IPS-15b (cell line): Measurements from ENCODE around the gene AMMECR1.
"Not testable (repeated sequence)": the region's sequence is repeated elsewhere in the genome, so short reads cannot be mapped to it uniquely, and the experiment has no call there.

ENCODE experiments used
- H3K27me3 ChIP-seq: one replicate; pipeline ENCODE4 v1.6.1; 2013; ENCODE audit warnings: low read length; ENCODE audit not compliant: control insufficient read depth, insufficient read depth
- H3K36me3 ChIP-seq: one replicate; pipeline ENCODE4 v1.6.1; 2013; ENCODE audit warnings: low read length; ENCODE audit not compliant: control insufficient read depth, insufficient read depth
- H3K4me1 ChIP-seq: one replicate; pipeline ENCODE4 v1.6.1; 2013; ENCODE audit warnings: mild to moderate bottlenecking, low read length; ENCODE audit not compliant: control insufficient read depth, insufficient read depth
- H3K4me3 ChIP-seq: one replicate; pipeline ENCODE4 v1.5.1; 2013; ENCODE audit warnings: low read depth, low read length
- H3K9ac ChIP-seq: one replicate; pipeline ENCODE4 v1.6.1; 2013; ENCODE audit warnings: low read depth, mild to moderate bottlenecking, low read length
- H3K9me3 ChIP-seq: one replicate; pipeline ENCODE4 v1.6.1; 2013; ENCODE audit warnings: mild to moderate bottlenecking, low read length; ENCODE audit not compliant: control insufficient read depth, insufficient read depth

Gene AMMECR1

GRCh38 chrX:110251526-110251925 lies 66.4 kb downstream of the AMMECR1 start:
- no peaks in the 10 kb centered on the region for H3K9me3 ChIP-seq
- peaks cover 7% of the 10 kb centered on the region for H3K4me1 ChIP-seq
- no peak overlapping the region for H3K9ac ChIP-seq
- H3K27me3 ChIP-seq, result no peaks in the 10 kb centered on the region
- H3K4me3 ChIP-seq, result no peak overlapping the region
- no peaks in the 10 kb centered on the region for H3K36me3 ChIP-seq

- Histone ChIP-seq H3K4me3 (no peak overlapping the region), H3K9me3 (no peaks in the 10 kb centered on the region), H3K9ac (no peak overlapping the region), H3K27me3 (no peaks in the 10 kb centered on the region), H3K4me1 (peaks cover 9% of the 10 kb centered on the region), H3K36me3 (no peaks in the 10 kb centered on the region)
Measured at GRCh38 chrX:110250847-110251246, 67.0 kb downstream of the AMMECR1 start.

GRCh38 chrX:110248578-110248977 lies 69.3 kb downstream of the AMMECR1 start:
- H3K4me1 ChIP-seq, result peaks cover 15% of the 10 kb centered on the region
- no peak overlapping the region for H3K4me3 ChIP-seq
- no peaks in the 10 kb centered on the region for H3K9me3 ChIP-seq
- no peaks in the 10 kb centered on the region for H3K27me3 ChIP-seq
- H3K36me3 ChIP-seq, result no peaks in the 10 kb centered on the region
- H3K9ac ChIP-seq, result no peak overlapping the region

DNA sequence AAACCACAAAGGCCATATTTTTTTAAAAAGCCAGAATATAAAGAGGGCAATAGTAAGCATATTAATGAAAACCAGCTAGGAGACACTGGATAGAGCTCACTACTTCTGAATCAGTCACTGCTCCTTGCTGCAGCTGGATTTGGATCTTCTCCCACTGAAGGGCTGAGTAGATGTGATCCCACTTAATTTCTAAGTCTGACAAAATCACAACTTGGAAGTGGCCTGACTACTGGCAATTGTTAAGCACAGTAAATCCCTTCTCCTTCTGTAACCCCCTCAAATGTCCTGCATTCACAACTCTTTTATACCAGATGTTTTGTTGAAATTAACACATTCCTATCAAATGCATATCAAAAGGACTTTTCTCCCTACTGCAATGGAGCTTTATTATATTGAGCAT lies 72.9 kb downstream of the AMMECR1 start:
- no peaks in the 10 kb centered on the region for H3K27me3 ChIP-seq
- no peak overlapping the region for H3K4me3 ChIP-seq
- H3K9me3 ChIP-seq, result no peaks in the 10 kb centered on the region
- no peak overlapping the region for H3K9ac ChIP-seq
- peaks cover 21% of the 10 kb centered on the region for H3K4me1 ChIP-seq
- no peaks in the 10 kb centered on the region for H3K36me3 ChIP-seq

DNA sequence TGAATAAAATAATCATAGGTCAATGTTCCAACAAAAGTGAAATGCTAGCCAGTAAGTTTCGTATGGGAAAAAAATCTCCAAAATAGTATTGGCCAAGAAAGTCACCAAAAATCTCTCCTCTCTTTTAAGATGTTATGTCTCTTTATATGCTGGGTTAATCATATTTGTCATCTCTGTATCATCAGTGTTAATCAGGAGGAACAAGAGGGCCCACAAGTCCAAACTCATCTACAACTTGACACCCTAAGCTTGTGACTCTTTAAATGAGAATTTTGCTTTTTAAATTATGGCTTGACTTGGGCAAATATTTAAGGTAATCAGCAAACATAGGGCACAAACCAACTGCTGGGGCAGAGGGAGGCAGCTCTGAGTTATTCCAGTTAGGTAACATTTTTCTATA lies 75.5 kb downstream of the AMMECR1 start:
- Histone ChIP-seq H3K27me3 (no peaks in the 10 kb centered on the region), H3K4me1 (peaks cover 19% of the 10 kb centered on the region), H3K4me3 (no peak overlapping the region), H3K9ac (no peak overlapping the region), H3K36me3 (no peaks in the 10 kb centered on the region), H3K9me3 (no peaks in the 10 kb centered on the region)

- peaks cover 19% of the 10 kb centered on the region for H3K4me1 ChIP-seq
- H3K9me3 ChIP-seq, result no peaks in the 10 kb centered on the region
- no peak overlapping the region for H3K9ac ChIP-seq
- H3K36me3 ChIP-seq, result no peaks in the 10 kb centered on the region
- no peak overlapping the region for H3K4me3 ChIP-seq
- H3K27me3 ChIP-seq, result no peaks in the 10 kb centered on the region
Measured at GRCh38 chrX:110241816-110242215, 76.1 kb downstream of the AMMECR1 start.

DNA sequence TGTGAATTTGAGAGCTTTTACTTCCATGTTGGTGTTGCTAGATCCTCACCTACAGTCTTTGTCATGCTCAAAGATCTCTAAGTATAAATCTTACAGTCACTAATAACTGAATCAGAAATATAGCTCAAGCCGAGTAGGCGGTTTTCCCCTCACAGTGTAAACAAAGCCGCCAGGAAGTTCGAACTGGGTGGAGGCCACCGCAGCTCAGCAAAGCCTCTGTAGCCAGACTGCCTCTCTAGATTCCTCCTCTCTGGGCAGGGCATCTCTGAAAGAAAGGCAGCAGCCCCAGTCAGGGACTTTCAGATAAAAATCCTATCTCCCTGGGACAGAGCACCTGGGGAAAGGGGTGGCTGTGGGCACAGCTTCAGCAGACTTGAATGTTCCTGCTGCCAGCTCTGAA lies 79.6 kb downstream of the AMMECR1 start:
- not testable (repeated sequence) for H3K36me3 ChIP-seq, H3K9me3 ChIP-seq, H3K4me1 ChIP-seq, H3K4me3 ChIP-seq, H3K27me3 ChIP-seq, H3K9ac ChIP-seq

GRCh38 chrX:110231485-110231884 lies 86.4 kb downstream of the AMMECR1 start:
- not testable (repeated sequence) for H3K27me3 ChIP-seq, H3K4me1 ChIP-seq, H3K4me3 ChIP-seq, H3K9ac ChIP-seq, H3K36me3 ChIP-seq, H3K9me3 ChIP-seq

DNA sequence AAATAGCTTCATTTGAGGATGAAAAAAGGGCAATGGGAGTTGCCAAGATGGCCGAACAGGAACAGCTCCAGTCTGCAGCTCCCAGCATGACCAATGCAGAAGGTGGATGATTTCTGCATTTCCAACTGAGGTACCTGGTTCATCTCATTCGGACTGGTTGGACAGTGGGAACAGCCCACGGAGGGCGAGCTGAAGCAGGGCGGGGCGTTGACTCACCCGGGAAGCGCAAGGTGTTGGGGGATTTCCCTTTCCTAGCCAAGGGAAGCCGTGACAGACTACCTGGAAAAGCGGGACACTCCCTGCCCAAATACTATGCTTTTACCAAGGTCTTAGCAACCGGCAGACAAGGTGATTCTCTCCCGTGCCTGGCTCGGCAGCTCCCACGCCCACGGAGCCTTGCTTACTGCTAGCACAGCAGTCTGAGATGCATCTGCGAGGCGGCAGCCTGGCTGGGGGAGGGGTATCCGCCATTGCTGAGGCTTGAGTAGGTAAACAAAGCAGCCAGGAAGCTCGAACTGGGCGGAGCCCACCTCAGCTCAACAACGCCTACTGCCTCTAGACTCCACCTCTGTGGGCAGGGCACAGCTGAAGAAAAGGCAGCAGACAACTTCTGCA lies 88.3 kb downstream of the AMMECR1 start:
- peak overlapping the region; percentile 87 for H3K4me3 ChIP-seq
- peak overlapping the region; percentile 84 for H3K9ac ChIP-seq
- H3K4me1 ChIP-seq, H3K27me3 ChIP-seq, H3K9me3 ChIP-seq, H3K36me3 ChIP-seq: not testable (repeated sequence)

DNA sequence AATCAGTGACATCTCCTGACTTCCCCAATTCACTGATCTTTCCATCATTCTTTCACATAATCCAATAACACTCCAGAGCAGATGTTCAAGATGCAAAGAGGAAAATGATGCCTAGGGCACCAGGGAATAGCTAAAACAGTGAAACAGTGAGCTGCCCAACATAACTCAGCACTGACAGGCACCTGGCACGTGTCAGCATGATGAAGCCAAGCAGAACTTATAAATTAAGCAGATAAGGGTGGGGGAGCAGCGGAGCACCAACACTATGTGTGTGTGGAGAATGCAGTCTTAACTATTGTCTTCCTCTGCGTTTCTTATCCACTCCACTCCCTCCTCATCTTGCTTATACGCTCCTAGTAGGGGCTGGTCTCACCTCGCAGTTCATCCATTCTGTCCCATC lies 89.4 kb downstream of the AMMECR1 start:
- Histone ChIP-seq H3K9ac (no peak overlapping the region), H3K9me3 (no peaks in the 10 kb centered on the region), H3K27me3 (no peaks in the 10 kb centered on the region), H3K4me3 (no peak overlapping the region), H3K36me3 (no peaks in the 10 kb centered on the region), H3K4me1 (peaks cover 5% of the 10 kb centered on the region)

- Histone ChIP-seq H3K27me3 (no peaks in the 10 kb centered on the region), H3K36me3 (no peaks in the 10 kb centered on the region), H3K4me3 (no peak overlapping the region)
Measured at GRCh38 chrX:110226931-110227330, 91.0 kb downstream of the AMMECR1 start.

DNA sequence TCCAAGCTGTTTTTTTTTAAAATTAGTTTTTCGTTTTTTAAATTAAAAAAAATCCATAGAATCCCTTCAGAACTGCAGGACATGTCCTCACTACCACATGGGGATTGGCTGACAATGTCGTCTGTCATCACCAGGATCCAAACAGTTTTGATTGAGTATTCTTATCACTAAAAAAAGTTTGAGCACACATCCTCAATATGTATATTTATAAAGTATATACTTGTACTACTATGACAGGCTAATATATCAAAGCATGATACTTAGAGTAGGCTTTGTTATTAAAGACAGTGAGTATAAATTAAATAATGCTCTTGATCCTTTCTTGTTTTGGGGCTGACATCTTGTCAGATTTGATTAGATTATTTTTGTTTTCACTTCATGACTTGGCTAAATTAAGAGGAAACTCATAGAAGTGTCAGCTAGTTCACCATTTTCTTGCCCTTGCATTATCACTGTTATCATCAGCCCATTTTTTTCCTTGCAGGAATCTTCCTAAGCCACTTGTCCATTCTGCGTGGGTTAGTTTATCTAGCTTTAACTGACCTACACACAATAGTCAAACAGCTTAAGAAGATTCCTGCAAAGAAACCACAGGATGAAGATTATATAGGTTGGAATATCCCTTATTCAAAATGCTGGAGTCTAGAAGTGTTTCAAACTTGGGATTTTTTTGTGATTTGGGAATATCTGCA lies 92.8 kb downstream of the AMMECR1 start:
- H3K4me3 ChIP-seq, result no peak overlapping the region
- H3K4me1 ChIP-seq, result peaks cover 5% of the 10 kb centered on the region
- no peaks in the 10 kb centered on the region for H3K9me3 ChIP-seq
- H3K36me3 ChIP-seq, result no peaks in the 10 kb centered on the region
- no peak overlapping the region for H3K9ac ChIP-seq
- H3K27me3 ChIP-seq, result no peaks in the 10 kb centered on the region

More at GRCh38 chrX:110226931-110227330, 91.0 kb downstream of the AMMECR1 start:
- H3K9me3 ChIP-seq, result no peaks in the 10 kb centered on the region
- peaks cover 5% of the 10 kb centered on the region for H3K4me1 ChIP-seq
- H3K9ac ChIP-seq, result no peak overlapping the region
